Gastroesophageal sphincter (tissue), 4 donors: ENCODE data around the gene MTHFD2. TPM values are rescaled to one million over a fixed set of nuclear protein-coding genes. Genes with fewer than 3 reads are reported as not detected.

ENCODE experiments used
- ATAC-seq: fragments of 150-250 bp; one replicate; pipeline ENCODE4 v1.9.1; 2016; ENCODE audit warnings: mild to moderate bottlenecking, moderate library complexity
- H3K27ac ChIP-seq, 4 donors: fragments of 200-600 bp; sonication (generic) in 3 of 4; 1 replicate in 3 of 4; 2 replicates in 1 of 4; pipeline ENCODE4 v1.5.1; 2016 to 2019
- H3K27me3 ChIP-seq: fragments of 200-600 bp; sonication (generic); one replicate; pipeline ENCODE4 v1.5.1; 2019
- H3K36me3 ChIP-seq, 2 donors: fragments of 200-600 bp; sonication (generic); one replicate each; pipeline ENCODE4 v1.5.1; 2019; ENCODE audit warnings: control low read depth in 1 of 2
- H3K4me1 ChIP-seq, 3 donors: fragments of 200-600 bp; sonication (generic); 1 replicate in 2 of 3; 2 replicates in 1 of 3; pipeline ENCODE4 v1.5.1; 2016 to 2019; ENCODE audit warnings: control low read depth in 2 of 3
- H3K4me3 ChIP-seq, 2 donors: fragments of 200-600 bp; sonication (generic); one replicate each; pipeline ENCODE4 v1.5.1; 2019; ENCODE audit warnings: mild to moderate bottlenecking in 1 of 2, moderate library complexity in 1 of 2
- H3K9me3 ChIP-seq, 3 donors: fragments of 200-600 bp; sonication (generic); one replicate each; pipeline ENCODE4 v1.5.1; 2017 to 2019; ENCODE audit warnings: control low read depth in 2 of 3
- CTCF ChIP-seq, 4 experiments: fragments of 200-600 bp in 2 of 4; fragments of 450-650 bp in 2 of 4; sonication (generic) in 1 of 4; IDR thresholded peaks; one replicate each; pipeline ENCODE4 v1.5.1; 2017 to 2019; ENCODE audit warnings: antibody characterized with exemption in 4 of 4, mild to moderate bottlenecking in 2 of 4, moderate library complexity in 2 of 4
- EP300 ChIP-seq: sonication (generic); formaldehyde crosslinking; IDR thresholded peaks from one replicate; pipeline ENCODE4 v1.6.1; 2017; ENCODE audit warnings: antibody characterized with exemption, mild to moderate bottlenecking
- POLR2A ChIP-seq, 2 donors: fragments of 450-650 bp; IDR thresholded peaks; one replicate each; pipeline ENCODE4 v1.6.1; 2017; ENCODE audit warnings: antibody characterized with exemption in 2 of 2, mild to moderate bottlenecking in 2 of 2, moderate library complexity in 1 of 2
- POLR2AphosphoS5 ChIP-seq: sonication (generic); formaldehyde crosslinking; IDR thresholded peaks from one replicate; pipeline ENCODE4 v1.6.1; 2017; ENCODE audit warnings: antibody characterized with exemption
- WGBS, 2 donors: methylation state at CpG; one replicate each; pipeline ENCODE4 v1.1.5; 2018; ENCODE audit warnings: low coverage in 1 of 2; 5-methylcytosine and 5-hydroxymethylcytosine counted together
- total RNA-seq, 4 donors: library from RNA; depleted of rRNA; stranded (reverse); fragments of >200 nt; gene quantifications; one replicate each; pipeline ENCODE4 v1.1.0, GENCODE V29; 2016

Gene MTHFD2
- total RNA-seq, 4 donors from 2014 or later = 20.9 to 110 (median 34.5) TPM

GRCh38 chr2:74194799-74195198, 3.6 kb upstream of the MTHFD2 start:
- Histone ChIP-seq H3K36me3 (no peaks in the 10 kb centered on the region), H3K9me3 (no peaks in the 10 kb centered on the region), H3K27me3 (peaks cover 4% of the 10 kb centered on the region), H3K4me3 (no peak overlapping the region), H3K4me1 (peaks cover 0 to 19% (median 4%) of the 10 kb centered on the region in 3 donors), H3K27ac (no peak overlapping the region)
- TF ChIP-seq POLR2A (IDR thresholded peaks at IDR 0.05) = no peak
- no peak for TF ChIP-seq POLR2AphosphoS5
- no peak for TF ChIP-seq EP300
- no peak for TF ChIP-seq CTCF (IDR thresholded peaks at IDR 0.05)
- ATAC-seq = no peak
- WGBS, 2 donors = 100% methylated on average over 1 of the region's 1 CpG

- no peaks in the 10 kb centered on the region for H3K36me3 ChIP-seq
- 70 to 72% methylated on average over 4 of the region's 4 CpGs for WGBS, 2 donors
- H3K27ac ChIP-seq = no peak overlapping the region
- ATAC-seq = no peak
- no peak for TF ChIP-seq POLR2AphosphoS5
- no peak for TF ChIP-seq EP300
- no peak for TF ChIP-seq POLR2A (IDR thresholded peaks at IDR 0.05)
- no peak for TF ChIP-seq CTCF (IDR thresholded peaks at IDR 0.05)
- peaks cover 0 to 35% (median 7%) of the 10 kb centered on the region in 3 donors for H3K4me1 ChIP-seq
- H3K27me3 ChIP-seq = peaks cover 4% of the 10 kb centered on the region
- no peak overlapping the region for H3K4me3 ChIP-seq
- H3K9me3 ChIP-seq = no peaks in the 10 kb centered on the region
Observed at GRCh38 chr2:74197049-74197448, 1.4 kb upstream of the MTHFD2 start.

GRCh38 chr2:74198023-74198460, 373 bp upstream of the MTHFD2 start:
- no peaks in the 10 kb centered on the region for H3K9me3 ChIP-seq
- peaks cover 4% of the 10 kb centered on the region for H3K27me3 ChIP-seq
- H3K4me1 ChIP-seq = peaks cover 0 to 44% (median 7%) of the 10 kb centered on the region in 3 donors
- no peaks in the 10 kb centered on the region for H3K36me3 ChIP-seq
- no peak for TF ChIP-seq CTCF (IDR thresholded peaks at IDR 0.05)
- TF ChIP-seq EP300 = no peak
- TF ChIP-seq POLR2A (IDR thresholded peaks at IDR 0.05) = no peak
- TF ChIP-seq POLR2AphosphoS5 = no peak
- H3K27ac ChIP-seq = peak overlapping the region in 3 of 4 donors; percentile 89 to 96 (median 93)
- H3K4me3 ChIP-seq = peak overlapping the region in 1 of 2 donors; percentile 69
- no peak for ATAC-seq
- WGBS, 2 donors = 25 to 50% methylated on average over 8 to 13 of the region's 18 CpGs

GRCh38 chr2:74199275-74199701, 873 bp downstream of the MTHFD2 start:
- ATAC-seq = peak; percentile 20
- H3K27ac ChIP-seq = peak overlapping the region; percentile 50 to 96 (median 91)
- WGBS, 2 donors = 9% methylated on average over 15 of the region's 20 CpGs; no CpG with 5 or more reads in 1 of the 2 donors
- H3K9me3 ChIP-seq = no peaks in the 10 kb centered on the region
- H3K4me1 ChIP-seq = peaks cover 0 to 47% (median 7%) of the 10 kb centered on the region in 3 donors
- peak overlapping the region; percentile 49 to 69 for H3K4me3 ChIP-seq
- no peaks in the 10 kb centered on the region for H3K27me3 ChIP-seq
- no peaks in the 10 kb centered on the region for H3K36me3 ChIP-seq
- TF ChIP-seq POLR2AphosphoS5 (peak; percentile 69), EP300 (no peak), CTCF (IDR thresholded peaks at IDR 0.05) (no peak), POLR2A (IDR thresholded peaks at IDR 0.05) (peak in 1 of 2 donors; percentile 6)

GRCh38 chr2:74199871-74200305, 1.5 kb downstream of the MTHFD2 start:
- 39 to 58% methylated on average over 4 to 8 of the region's 8 CpGs for WGBS, 2 donors
- peaks cover 0 to 47% (median 7%) of the 10 kb centered on the region in 3 donors for H3K4me1 ChIP-seq
- ATAC-seq = no peak
- peak overlapping the region in 2 of 4 donors; percentile 89 to 96 for H3K27ac ChIP-seq
- H3K4me3 ChIP-seq = peak overlapping the region; percentile 49 to 69
- TF ChIP-seq EP300 = no peak
- no peak for TF ChIP-seq CTCF (IDR thresholded peaks at IDR 0.05)
- TF ChIP-seq POLR2A (IDR thresholded peaks at IDR 0.05) = no peak
- no peak for TF ChIP-seq POLR2AphosphoS5
- no peaks in the 10 kb centered on the region for H3K36me3 ChIP-seq
- no peaks in the 10 kb centered on the region for H3K27me3 ChIP-seq
- no peaks in the 10 kb centered on the region for H3K9me3 ChIP-seq
